H7 (cell line): ENCODE results near the gene LY6G6D. TPM values are rescaled to one million over a fixed set of nuclear protein-coding genes. Genes with fewer than 3 reads are reported as not detected.

Experiments used
- DNase-seq: peaks from one replicate; pipeline ENCODE4 v3.0.0; 2012
- H3K27me3 ChIP-seq: 2 replicates; pipeline ENCODE4 v1.6.0; 2011; ENCODE audit warnings: mild to moderate bottlenecking, low read length; ENCODE audit not compliant: control insufficient read depth, insufficient read depth
- H3K36me3 ChIP-seq: replicated peaks from 2 replicates; pipeline ENCODE4 v1.5.1; 2011; ENCODE audit warnings: low read length; ENCODE audit not compliant: control insufficient read depth, insufficient read depth
- H3K4me3 ChIP-seq: 2 replicates; pipeline ENCODE4 v1.5.1; 2011; ENCODE audit warnings: low read depth, mild to moderate bottlenecking, control low read depth, low read length, moderate library complexity; ENCODE audit not compliant: insufficient read depth
- total RNA-seq: library from RNA; depleted of rRNA; stranded (reverse); fragments of >200 nt; shearing (Covaris generic); gene quantifications from 2 replicates; pipeline ENCODE4 v1.2.3, GENCODE V29; 2014

The LY6G6D gene
- total RNA-seq, 1 experiment from 2014 or later = 2.8 TPM

DNA sequence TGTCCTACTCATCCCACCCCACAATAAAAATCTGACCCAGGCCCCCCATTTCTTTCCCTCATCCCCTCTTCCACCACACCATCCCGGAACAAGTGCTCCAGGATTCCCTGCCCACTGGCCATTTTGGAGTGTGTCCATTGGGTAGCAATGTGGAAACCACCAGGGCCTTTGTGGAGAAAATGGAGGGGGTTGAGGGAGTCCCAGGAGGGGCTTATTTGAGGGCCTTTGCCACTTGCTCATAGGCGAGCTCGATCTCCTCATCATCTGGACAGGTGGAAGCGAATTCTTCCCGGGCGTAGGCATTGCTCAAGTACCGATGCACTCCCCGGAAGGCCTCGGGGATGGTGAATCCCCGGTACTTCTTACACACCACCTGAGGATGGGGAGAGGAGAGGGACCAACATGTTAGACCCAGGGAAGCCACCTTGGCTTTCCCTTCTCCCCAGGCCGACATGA lies 15.5 kb downstream of the LY6G6D start:
- peak overlapping the region; percentile 19 for H3K4me3 ChIP-seq
- H3K27me3 ChIP-seq = no peaks in the 10 kb centered on the region
- DNase-seq = no peak
- peaks cover 29% of the 10 kb centered on the region for H3K36me3 ChIP-seq

DNA sequence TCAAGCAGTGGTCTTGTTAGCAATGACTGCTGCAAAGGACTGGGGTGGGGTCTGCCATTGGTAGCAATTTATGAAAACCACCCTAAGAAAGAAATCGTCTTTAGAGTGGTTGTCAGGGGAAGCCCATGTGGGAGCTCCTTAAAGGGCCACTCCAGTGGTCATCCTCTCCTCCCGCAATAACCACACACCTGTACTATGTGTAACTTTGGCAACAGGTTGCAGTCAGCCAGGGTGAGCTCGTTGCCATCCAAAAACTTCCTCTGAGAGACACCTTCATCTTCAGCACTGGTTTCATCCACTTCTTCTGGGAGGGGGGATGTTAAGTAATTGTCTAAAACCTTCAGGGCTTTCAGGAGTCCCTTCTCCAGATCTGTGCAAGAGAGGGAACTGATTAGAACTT lies 16.9 kb downstream of the LY6G6D start:
- Histone ChIP-seq H3K36me3 (peaks cover 27% of the 10 kb centered on the region), H3K4me3 (no peak overlapping the region), H3K27me3 (no peaks in the 10 kb centered on the region)
- no peak for DNase-seq

DNA sequence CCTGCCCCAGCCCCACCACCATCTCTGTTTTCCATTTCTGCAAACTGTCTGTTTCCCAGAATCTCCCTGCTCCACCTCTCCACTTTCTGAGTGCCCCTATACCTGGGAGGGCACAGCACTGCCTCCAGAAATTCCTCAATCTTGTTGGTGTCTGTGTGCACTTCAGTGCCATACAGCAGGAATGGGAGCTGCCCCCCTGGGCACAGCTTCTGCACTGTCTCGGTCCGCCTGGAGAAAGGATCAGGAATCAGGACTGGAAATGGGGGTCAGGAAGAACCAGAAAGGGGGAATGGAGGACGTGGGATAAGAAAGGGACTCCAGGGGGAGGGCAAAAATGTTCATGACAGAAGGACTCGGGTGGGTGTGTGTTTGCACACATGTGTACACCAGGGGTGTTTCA lies 18.6 kb downstream of the LY6G6D start:
- Histone ChIP-seq H3K4me3 (no peak overlapping the region), H3K27me3 (no peaks in the 10 kb centered on the region), H3K36me3 (peaks cover 20% of the 10 kb centered on the region)
- DNase-seq = no peak

DNA sequence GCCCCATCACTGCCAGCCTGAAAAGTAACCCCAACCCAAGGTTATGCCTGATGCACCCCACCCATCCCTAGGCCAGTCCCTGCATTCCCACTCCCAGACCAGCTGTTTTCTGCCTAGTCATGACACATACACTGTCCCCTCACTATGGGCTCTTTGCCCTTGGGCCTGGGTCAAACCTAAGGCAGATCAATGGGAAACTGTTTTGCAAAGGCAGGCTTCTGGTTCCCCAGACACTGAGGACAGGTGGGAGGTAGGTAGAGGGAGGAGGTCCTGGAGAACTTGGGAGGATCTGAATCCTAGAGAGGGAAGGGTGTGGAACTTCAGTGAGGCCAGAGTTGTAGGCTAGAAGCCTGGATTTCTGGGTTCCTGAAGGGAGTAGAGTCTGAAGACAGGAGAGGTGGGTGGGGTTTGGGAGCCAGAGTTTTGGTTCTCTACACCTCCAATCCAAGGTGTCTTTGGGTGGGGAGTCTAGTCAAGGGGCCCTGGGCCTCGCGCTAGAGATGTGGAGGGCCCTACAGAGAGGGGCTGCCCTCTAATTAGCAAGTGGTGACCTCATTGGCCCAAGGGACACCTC lies 19.2 kb downstream of the LY6G6D start:
- Histone ChIP-seq H3K36me3 (peaks cover 20% of the 10 kb centered on the region), H3K4me3 (peak overlapping the region; percentile 86), H3K27me3 (no peaks in the 10 kb centered on the region)
- DNase-seq = peak; percentile 86

DNA sequence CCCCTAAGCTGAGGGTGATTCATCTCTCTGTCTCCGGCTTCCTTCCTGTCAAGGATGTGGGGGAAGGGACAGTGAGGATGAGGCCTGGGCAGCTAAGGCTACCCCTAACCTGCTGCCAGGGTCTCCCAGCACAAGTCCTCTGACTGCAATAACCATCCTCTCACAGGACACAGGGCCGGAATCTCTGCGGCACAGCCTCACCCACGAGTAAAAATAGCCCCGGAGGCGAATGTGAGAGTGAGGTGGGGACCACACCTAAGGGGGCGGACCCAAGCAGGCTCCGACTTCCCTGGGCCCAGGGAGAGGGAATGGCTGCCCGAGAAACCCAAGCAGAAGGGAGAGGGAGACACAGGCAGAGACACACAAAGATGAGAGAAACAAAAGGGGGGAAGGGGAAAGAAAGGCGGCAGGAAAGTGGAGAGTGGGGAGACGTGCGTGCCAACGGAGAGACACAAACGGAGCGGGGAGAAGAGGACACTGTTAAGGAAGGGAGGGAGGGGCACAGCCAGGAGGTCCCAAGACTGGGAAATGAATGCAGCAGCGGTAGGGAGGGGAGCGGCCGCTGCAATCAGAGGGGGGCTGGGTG lies 19.8 kb downstream of the LY6G6D start:
- H3K4me3 ChIP-seq = peak overlapping the region; percentile 86
- H3K36me3 ChIP-seq = peaks cover 20% of the 10 kb centered on the region
- H3K27me3 ChIP-seq = no peaks in the 10 kb centered on the region
- peak; percentile 62 for DNase-seq

DNA sequence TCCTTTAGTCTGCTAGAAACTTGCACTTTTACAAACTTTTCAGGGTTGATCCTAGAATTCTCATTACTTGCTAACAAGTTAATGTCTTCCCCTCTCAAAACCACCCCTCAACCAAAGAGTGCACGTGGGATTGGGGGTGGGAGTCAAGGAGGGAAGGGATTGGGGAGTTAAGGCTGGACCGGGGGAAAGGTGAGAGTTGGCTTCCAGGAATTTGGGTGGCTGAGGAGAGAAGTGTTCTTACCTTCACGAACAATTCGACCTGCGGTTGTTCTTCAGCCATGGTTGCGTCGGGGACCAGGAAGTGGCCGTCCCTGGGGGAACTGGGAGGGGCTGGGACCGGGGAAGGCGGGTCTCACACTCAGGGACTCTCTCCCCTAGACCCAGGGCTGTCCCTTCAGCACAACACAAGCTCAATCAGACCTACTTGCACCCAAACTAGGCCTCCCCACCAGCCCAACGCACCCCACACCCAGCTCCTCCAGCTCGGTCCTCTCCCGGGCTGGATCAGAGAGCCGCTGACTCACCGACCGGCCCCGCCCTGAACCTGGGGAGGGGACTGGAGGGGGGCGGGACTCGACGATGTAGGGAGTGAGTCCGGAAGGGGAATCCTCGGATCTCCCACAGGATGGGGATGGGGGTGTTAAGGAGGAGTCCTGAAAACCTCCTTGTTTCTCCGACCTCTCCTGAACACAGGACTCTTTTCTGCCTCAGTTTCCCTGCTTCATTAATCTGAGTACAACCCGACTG lies 21.0 kb downstream of the LY6G6D start, which contains the start of gene CLIC1:
CLIC1 (minus strand) TSS at position 510 of the 747 bp plus-strand sequence; CDS start at position 280, 230 bp downstream.
- H3K36me3 ChIP-seq = peaks cover 22% of the 10 kb centered on the region
- H3K4me3 ChIP-seq = peak within 1 kb of the TSS; percentile 86
- H3K27me3 ChIP-seq = no peaks in the 10 kb centered on the region
- DNase-seq = peak; percentile 93

DNA sequence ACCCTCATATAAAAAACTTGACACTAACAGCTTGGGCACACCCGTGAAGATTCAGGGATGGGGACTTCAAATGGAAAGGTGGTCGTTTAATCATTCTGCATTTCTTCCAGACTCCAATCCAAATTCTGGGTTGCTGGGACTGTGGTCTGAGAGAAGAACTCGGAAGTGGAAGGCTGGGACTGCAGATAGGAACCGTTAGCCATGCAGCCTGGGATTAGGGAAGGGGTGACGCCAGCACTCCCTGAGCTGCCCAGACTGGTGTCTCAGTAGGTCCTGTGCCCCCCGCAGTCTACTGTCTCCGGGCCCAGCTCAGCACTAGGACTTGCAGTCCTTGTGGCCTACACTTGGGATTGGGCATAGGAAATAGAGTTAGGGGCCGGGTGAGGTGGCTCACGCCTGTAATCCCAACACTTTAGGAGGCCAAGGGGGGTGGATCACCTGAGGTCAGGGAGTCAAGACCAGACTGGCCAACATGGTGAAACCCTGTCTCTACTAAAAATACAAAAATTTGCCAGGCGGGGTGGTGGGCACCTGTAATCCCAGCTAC lies 21.7 kb downstream of the LY6G6D start:
- Histone ChIP-seq H3K27me3 (no peaks in the 10 kb centered on the region), H3K4me3 (peak overlapping the region; percentile 86), H3K36me3 (peaks cover 20% of the 10 kb centered on the region)
- no peak for DNase-seq

DNA sequence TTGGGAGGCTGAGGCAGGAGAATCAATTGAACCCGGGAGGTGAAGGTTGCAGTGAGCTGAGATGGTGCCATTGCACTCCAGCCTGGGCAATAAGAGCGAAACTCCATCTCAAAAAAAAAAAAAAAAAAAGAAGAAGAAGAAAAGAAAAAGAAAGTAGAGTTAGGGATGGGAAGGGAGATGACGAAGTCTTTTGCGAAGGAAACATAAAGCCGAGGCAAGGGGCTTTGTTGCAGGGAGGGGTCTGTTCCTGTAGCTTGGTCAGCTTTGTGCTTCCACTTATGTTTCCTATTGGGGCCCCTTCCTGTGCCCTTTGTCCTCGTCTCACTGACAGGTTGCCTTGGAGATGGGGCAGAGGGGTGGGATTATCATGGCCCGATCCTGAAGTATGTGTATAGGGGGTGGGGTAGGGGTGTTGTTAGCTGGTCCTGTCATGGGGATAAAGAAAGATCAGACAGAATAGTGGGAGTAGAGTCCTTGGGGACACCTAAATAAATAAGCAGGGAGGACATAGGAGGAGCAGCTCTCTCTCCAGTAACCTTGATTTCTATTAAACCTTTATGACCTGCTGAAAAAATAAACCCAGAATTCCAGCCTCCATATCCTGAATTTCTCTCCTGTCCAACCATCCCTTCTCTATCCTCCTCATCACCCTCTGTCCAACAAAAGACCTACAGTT lies 22.3 kb downstream of the LY6G6D start:
- Histone ChIP-seq H3K36me3 (peaks cover 16% of the 10 kb centered on the region), H3K27me3 (no peaks in the 10 kb centered on the region), H3K4me3 (no peak overlapping the region)
- DNase-seq = no peak

DNA sequence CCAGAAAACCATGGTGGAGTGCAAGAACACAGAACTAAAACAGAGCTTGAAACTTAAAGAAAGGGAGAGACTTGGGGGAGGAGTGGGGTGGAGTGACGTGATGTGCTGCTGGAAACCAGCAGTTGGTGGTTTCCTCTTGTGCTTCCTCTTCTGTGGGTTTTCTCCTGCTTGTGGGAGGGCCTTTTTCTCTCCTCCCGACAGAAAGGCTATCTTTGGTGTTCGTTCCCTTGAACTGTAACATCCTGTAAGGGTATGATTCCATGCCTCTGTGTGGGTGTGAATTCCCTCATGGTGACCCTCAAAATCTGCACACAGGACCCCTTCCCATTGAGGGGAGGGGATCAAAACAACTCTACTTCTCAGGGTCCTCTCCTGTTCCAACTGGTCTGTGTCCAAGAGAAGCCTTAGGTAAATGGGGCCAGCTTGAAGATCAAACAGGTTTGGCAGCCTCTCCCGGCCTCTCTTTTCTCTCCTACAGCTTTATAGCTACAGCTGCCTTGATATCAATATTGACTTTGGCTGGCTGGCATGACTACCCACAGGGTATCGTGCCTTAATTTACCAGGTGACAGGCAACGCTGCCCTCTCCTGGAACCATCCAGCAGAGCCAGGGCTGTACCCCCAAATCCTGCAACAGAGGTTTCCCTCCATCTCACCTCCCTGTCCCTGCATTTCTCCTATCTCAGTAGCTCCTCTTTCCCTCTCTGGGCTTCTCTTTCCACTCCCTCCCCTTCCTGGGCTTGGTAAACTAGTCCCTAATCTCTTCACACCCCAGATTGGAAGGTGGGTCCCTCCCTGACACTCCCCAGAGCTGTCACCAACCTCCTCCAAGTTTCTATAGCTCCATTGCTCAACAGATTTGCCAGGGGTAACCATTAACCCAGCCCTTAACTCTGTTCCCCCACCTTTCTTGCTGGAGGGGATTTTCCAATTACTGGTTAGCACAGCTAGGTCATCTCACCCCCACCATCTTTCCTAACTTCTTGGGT lies 23.1 kb downstream of the LY6G6D start:
- Histone ChIP-seq H3K4me3 (no peak overlapping the region), H3K27me3 (no peaks in the 10 kb centered on the region), H3K36me3 (peaks cover 12% of the 10 kb centered on the region)
- DNase-seq = no peak

DNA sequence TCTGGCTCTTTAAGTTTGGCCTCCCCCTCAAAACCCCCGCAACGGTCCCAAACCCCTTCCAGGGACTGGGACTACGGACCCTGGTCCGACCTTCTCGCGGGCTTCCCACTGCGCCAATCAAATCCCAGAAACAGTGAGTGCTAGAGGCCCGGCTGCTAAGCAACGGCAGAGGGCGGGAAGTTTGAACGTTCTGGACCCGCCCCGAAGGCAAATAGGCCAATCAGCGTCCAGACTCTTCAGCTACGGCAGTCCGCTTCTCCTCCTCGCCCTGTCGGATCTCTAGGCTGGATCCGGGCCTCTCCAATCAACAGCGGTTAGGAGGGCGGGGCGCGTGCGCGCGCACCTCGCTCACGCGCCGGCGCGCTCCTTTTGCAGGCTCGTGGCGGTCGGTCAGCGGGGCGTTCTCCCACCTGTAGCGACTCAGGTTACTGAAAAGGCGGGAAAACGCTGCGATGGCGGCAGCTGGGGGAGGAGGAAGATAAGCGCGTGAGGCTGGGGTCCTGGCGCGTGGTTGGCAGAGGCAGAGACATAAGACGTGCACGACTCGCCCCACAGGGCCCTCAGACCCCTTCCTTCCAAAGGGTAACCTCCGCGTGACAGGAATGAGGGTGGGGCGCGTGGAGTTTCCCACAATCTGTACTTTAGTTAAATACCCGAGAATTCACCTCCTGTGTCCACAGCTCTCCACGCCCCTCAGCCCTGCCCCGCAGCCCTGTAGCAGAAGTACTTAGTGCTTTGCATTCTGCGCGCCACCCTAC lies 24.7 kb downstream of the LY6G6D start, which contains the start of gene MSH5:
MSH5 (plus strand) TSS at position 367 of the 758 bp plus-strand sequence. CDS start 462 bp downstream, outside the sequence.
- no peaks in the 10 kb centered on the region for H3K27me3 ChIP-seq
- DNase-seq = peak; percentile 98
- H3K4me3 ChIP-seq = peak within 1 kb of the TSS; percentile 65
- H3K36me3 ChIP-seq = peaks cover 4% of the 10 kb centered on the region

DNA sequence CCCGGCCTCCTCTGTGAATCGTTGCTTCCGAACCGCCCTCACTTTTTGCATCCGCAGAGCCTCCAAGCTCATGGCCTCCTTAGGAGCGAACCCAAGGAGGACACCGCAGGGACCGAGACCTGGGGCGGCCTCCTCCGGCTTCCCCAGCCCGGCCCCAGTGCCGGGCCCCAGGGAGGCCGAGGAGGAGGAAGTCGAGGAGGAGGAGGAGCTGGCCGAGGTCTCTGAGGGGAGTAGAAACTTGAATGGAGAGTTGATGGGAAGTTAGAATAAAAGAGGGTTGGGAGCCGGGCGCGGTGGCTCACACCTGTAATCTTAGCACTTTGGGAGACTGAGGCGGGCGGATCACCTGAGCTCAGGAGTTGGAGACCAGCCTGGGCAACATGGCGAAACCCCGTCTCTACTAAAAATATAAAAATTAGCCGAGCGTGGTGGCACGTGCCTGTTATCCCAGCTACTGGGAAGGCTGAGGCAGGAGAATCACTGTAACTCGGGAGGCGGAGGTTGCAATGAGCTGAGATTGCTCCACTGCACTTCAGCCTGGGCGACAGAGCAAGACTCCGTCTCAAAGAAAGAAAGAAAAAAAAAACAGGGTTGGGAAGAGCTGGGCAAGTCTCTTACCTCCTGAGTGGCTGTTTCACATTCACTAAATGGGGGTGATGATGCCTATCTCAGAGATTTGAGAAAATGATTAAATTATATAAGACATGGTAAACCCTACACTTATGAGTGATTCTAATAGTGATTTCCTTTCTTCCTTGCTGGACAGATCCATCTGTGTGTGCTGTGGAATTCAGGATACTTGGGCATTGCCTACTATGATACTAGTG lies 25.5 kb downstream of the LY6G6D start:
- Histone ChIP-seq H3K4me3 (peak overlapping the region; percentile 65), H3K36me3 (peaks cover 4% of the 10 kb centered on the region), H3K27me3 (no peaks in the 10 kb centered on the region)
- DNase-seq = peak; percentile 73

DNA sequence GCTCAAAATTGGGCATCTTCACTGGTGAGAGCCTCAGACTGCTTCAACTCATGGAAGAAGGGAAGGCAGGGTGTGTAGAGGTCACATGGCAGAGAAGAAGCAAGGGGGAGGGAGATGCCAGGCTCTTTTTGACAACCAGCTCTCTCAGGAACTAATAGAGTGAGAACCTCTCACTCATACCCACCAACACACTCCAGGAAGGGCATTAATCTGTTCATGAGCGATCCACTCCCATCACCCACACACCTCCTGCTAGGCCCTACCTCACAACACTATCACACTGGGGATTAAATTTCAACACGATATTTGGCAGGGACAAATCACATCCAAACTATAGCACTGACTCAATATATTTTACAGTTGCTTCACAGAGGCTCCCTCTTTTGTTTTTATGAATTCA lies 26.7 kb downstream of the LY6G6D start:
- no peak for DNase-seq

More for the DNA sequence above, 26.7 kb downstream of the LY6G6D start:
- peaks cover 4% of the 10 kb centered on the region for H3K36me3 ChIP-seq
- H3K4me3 ChIP-seq = no peak overlapping the region
- H3K27me3 ChIP-seq = no peaks in the 10 kb centered on the region
